HL-60 (cell line): ENCODE data around the gene SLC22A12.
A peak's percentile ranks its signal among the peaks of the same experiment; 100 is the strongest.

Experiments
- DNase-seq, 2 experiments: peaks; one replicate each; pipeline ENCODE4 v3.0.0-alpha.2; 2010 to 2020; ENCODE audit warnings: low read depth in 1 of 2, low spot score in 1 of 2
- H3K27ac ChIP-seq: fragments of 250-450 bp; sonication (Bioruptor Pico); replicated peaks from 2 replicates; pipeline ENCODE4 v1.5.1; 2020; ENCODE audit warnings: mild to moderate bottlenecking, moderate library complexity
- H3K27me3 ChIP-seq: fragments of 250-450 bp; sonication (Bioruptor Pico); 2 replicates; pipeline ENCODE4 v1.5.1; 2021; ENCODE audit warnings: mild to moderate bottlenecking, moderate library complexity; ENCODE audit not compliant: insufficient read depth, poor library complexity, severe bottlenecking
- H3K4me3 ChIP-seq: replicated peaks from 2 replicates; pipeline ENCODE4 v1.5.1; 2011; ENCODE audit warnings: mild to moderate bottlenecking, control low read depth, low read length; ENCODE audit not compliant: insufficient read depth
- GABPA ChIP-seq: IDR thresholded peaks from 2 replicates; pipeline ENCODE4 v1.6.1; 2012; ENCODE audit warnings: low read depth
- POLR2AphosphoS5 ChIP-seq: IDR thresholded peaks from 2 replicates; pipeline ENCODE4 v1.6.1; 2012; ENCODE audit warnings: low read depth
- SPI1 ChIP-seq: IDR thresholded peaks from 2 replicates; pipeline ENCODE4 v1.6.1; 2012; ENCODE audit warnings: low read depth, mild to moderate bottlenecking, borderline replicate concordance
- TF ChIP-seq, protein P1 (sequence below): IDR thresholded peaks from 2 replicates; pipeline ENCODE4 v1.6.1; 2012; ENCODE audit warnings: low read depth; ENCODE audit not compliant: insufficient replicate concordance
- TF ChIP-seq, protein P2 (sequence below): IDR thresholded peaks from one replicate; pipeline ENCODE4 v1.5.1; 2011; ENCODE audit warnings: low read length, control low read depth, inconsistent platforms; ENCODE audit not compliant: insufficient read depth

SLC22A12 gene

DNA sequence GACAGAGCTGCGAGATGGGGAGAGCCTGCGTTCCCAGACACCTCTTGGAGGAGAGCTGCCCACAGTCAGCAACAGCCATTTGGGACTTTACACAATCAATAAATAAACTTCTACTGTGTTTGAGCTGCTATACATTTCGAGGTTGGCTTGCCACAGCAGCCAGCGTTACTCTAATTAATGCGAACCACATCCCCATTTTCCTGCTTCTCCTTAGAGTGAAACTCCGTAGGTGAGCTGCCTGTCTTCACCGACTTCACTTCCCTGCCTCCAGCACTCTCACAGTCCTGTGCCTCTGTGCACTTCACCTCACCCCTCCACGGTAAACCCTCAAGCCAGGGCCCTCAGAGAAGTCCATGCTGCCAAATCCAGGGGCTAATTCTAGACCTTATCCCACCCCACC, 5.9 kb upstream of the SLC22A12 start:
- TF ChIP-seq SPI1 (no peak), GABPA (no peak), POLR2AphosphoS5 (no peak)
- TF ChIP-seq, protein P1, sequence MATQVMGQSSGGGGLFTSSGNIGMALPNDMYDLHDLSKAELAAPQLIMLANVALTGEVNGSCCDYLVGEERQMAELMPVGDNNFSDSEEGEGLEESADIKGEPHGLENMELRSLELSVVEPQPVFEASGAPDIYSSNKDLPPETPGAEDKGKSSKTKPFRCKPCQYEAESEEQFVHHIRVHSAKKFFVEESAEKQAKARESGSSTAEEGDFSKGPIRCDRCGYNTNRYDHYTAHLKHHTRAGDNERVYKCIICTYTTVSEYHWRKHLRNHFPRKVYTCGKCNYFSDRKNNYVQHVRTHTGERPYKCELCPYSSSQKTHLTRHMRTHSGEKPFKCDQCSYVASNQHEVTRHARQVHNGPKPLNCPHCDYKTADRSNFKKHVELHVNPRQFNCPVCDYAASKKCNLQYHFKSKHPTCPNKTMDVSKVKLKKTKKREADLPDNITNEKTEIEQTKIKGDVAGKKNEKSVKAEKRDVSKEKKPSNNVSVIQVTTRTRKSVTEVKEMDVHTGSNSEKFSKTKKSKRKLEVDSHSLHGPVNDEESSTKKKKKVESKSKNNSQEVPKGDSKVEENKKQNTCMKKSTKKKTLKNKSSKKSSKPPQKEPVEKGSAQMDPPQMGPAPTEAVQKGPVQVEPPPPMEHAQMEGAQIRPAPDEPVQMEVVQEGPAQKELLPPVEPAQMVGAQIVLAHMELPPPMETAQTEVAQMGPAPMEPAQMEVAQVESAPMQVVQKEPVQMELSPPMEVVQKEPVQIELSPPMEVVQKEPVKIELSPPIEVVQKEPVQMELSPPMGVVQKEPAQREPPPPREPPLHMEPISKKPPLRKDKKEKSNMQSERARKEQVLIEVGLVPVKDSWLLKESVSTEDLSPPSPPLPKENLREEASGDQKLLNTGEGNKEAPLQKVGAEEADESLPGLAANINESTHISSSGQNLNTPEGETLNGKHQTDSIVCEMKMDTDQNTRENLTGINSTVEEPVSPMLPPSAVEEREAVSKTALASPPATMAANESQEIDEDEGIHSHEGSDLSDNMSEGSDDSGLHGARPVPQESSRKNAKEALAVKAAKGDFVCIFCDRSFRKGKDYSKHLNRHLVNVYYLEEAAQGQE, result no peak
- TF ChIP-seq, protein P2, sequence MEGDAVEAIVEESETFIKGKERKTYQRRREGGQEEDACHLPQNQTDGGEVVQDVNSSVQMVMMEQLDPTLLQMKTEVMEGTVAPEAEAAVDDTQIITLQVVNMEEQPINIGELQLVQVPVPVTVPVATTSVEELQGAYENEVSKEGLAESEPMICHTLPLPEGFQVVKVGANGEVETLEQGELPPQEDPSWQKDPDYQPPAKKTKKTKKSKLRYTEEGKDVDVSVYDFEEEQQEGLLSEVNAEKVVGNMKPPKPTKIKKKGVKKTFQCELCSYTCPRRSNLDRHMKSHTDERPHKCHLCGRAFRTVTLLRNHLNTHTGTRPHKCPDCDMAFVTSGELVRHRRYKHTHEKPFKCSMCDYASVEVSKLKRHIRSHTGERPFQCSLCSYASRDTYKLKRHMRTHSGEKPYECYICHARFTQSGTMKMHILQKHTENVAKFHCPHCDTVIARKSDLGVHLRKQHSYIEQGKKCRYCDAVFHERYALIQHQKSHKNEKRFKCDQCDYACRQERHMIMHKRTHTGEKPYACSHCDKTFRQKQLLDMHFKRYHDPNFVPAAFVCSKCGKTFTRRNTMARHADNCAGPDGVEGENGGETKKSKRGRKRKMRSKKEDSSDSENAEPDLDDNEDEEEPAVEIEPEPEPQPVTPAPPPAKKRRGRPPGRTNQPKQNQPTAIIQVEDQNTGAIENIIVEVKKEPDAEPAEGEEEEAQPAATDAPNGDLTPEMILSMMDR, result no peak
- Histone ChIP-seq H3K4me3 (no peak overlapping the region), H3K27ac (no peak overlapping the region), H3K27me3 (no peaks in the 10 kb centered on the region)
- DNase-seq, result no peak

DNA sequence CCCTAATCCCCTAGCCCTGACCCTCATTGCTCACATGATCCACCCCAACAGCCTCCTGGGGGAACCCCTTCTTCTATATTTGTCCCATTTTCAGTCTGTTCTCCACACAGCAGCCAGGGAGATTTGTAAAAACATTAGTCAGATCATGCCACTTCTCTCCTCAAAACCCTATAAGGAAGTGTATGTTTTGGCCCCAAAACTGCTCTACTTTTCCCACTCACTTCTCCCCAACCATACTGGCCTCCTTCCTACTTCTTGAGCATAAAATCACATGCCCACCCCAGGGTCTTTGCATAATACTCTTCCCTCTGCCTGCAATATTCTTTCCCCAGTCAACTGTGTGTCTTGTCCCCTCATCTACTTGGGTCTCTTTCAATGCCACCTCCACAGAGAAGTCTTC, 4.7 kb upstream of the SLC22A12 start:
- no peak overlapping the region for H3K27ac ChIP-seq

DNA sequence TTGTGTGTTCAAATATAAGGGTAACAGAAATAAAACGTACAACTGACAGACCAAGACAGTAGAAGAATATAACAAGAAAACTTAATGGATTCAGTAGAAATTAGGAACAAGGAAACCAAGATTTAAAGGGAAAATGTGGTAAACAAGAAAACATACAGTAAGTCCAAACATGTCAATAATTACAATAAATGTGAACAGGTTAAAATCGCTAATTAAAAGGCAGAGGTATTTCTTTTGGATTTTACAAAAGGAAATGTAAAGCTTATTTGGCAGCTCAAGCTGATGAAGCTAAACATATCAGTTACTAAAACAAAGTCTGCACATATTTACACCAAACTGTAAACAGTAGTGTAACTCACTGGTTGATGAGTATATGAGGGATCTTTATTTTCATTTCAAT, 2.3 kb upstream of the SLC22A12 start:
- Histone ChIP-seq H3K4me3 (no peak overlapping the region), H3K27me3 (no peaks in the 10 kb centered on the region), H3K27ac (no peak overlapping the region)
- DNase-seq, result no peak
- TF ChIP-seq POLR2AphosphoS5 (no peak), SPI1 (no peak), GABPA (no peak)
- TF ChIP-seq, protein P1, result no peak
- TF ChIP-seq, protein P2, result no peak

More for the DNA sequence above, 4.7 kb upstream of the SLC22A12 start:
- H3K27me3 ChIP-seq, result no peaks in the 10 kb centered on the region
- 0 out of 2 replicates have a peak, but pooled peaks have one; percentile 3 for TF ChIP-seq SPI1
- TF ChIP-seq, protein P1, result no peak
- no peak overlapping the region for H3K4me3 ChIP-seq
- no peak for DNase-seq
